Fibroblast of pulmonary artery (primary cell): Measurements from ENCODE around the gene HOXC10.

ENCODE experiments used
- DNase-seq: peaks from one replicate; pipeline ENCODE4 v3.0.0-alpha.2; 2010; ENCODE audit warnings: low read depth
- H3K4me3 ChIP-seq: replicated peaks from 2 replicates; pipeline ENCODE4 v1.5.1; 2011; ENCODE audit warnings: low read depth, mild to moderate bottlenecking, control low read depth, low read length, moderate library complexity
- TF ChIP-seq, protein P1 (sequence below): IDR thresholded peaks from 2 replicates; pipeline ENCODE4 v1.5.1; 2011; ENCODE audit warnings: mild to moderate bottlenecking, control low read depth, low read length, inconsistent platforms; ENCODE audit errors: missing control alignments

The HOXC10 gene

DNA sequence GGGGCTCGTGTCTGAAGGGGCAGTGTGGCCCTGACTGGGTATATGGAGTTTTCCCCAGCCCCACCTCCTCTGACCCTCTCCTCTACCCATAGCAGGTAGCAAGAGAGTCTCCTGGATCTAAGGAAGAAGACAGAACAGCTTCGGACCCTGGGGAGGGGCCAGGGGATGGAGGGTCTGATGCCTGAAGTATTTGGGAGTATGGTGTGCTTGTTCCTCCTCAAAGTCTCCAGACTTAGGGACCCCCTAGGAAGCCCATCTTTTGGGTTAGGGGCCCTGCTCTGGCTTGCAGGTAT is 23.3 kb downstream of the HOXC10 start:
- H3K4me3 ChIP-seq: no peak overlapping the region
- TF ChIP-seq, protein P1, sequence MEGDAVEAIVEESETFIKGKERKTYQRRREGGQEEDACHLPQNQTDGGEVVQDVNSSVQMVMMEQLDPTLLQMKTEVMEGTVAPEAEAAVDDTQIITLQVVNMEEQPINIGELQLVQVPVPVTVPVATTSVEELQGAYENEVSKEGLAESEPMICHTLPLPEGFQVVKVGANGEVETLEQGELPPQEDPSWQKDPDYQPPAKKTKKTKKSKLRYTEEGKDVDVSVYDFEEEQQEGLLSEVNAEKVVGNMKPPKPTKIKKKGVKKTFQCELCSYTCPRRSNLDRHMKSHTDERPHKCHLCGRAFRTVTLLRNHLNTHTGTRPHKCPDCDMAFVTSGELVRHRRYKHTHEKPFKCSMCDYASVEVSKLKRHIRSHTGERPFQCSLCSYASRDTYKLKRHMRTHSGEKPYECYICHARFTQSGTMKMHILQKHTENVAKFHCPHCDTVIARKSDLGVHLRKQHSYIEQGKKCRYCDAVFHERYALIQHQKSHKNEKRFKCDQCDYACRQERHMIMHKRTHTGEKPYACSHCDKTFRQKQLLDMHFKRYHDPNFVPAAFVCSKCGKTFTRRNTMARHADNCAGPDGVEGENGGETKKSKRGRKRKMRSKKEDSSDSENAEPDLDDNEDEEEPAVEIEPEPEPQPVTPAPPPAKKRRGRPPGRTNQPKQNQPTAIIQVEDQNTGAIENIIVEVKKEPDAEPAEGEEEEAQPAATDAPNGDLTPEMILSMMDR: no peak
- no peak for DNase-seq

DNA sequence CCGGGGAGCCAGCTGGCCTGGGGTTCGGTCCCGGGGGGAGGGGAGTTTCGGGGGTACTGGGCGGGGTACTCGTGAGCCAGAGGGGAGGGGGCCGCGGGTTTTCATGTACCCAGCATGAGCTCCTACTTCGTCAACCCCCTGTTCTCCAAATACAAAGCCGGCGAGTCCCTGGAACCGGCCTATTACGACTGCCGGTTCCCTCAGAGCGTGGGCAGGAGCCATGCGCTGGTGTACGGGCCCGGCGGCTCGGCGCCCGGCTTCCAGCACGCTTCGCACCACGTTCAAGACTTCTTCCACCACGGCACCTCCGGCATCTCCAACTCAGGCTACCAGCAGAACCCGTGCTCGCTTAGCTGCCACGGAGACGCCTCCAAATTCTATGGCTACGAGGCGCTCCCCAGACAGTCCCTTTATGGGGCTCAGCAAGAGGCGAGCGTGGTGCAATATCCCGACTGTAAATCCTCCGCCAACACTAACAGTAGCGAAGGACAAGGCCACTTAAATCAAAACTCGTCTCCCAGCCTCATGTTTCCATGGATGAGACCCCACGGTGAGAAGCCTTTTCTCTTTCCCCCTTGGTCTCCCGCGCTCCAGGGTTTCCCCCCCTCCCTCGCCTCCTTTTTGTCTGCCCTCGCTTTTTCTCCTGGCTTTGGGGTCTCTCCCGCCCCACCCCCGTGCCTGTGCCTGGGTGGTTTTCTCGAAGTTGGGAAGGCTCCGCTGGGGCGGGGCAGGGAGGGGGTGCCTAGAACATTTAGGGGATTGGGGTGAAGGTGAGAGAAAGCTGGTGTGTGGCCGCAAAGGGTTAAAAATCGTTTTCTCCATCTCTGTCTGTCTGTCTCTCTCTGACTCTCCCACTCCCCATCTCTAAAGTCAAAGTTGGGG is 24.5 kb downstream of the HOXC10 start:
- DNase-seq: no peak
- TF ChIP-seq, protein P1: no peak
- no peak overlapping the region for H3K4me3 ChIP-seq

DNA sequence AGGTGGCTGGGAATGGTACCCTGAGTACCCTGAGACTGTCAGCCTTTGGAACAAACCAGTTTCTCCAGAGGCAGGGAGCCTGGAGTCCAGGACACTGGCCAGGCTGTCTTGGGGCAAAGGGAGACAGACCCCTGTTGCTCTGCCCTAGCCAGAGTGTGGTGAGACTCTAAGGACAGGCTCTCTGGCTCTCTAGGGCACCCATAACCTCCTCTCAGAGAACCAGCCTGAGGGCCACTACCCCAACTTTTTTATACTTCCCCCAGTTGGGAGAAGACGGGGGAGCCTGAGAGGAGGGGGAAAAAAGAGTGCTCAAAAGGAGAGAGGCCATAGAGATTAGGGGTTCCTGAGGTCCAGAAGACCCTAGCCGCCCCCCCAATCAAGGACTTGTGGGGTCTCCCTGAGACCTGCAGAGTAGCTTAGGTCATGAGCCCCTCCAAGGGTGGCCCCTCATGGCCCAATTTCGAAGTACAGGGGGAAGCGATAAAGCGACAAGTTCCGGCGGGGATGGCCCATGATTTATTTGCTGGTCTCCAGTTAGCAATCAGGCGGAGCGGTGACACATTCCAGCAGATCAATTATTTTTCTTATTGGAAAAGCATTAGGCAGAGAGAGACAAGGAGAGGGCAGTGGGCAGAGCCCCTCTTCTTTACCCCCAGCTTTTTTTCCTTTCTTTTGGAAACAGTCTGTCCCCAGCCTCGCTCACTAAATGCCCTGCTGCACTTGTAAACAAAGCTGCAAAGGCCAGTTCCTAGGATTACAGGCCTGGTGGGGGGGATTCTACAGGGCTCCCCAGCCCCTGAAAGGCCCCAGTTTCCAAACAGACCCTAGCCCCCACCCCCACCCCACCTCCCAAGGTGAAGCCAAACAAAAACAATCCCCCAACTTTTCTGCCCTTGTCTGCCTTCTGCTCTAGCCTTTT is 25.4 kb downstream of the HOXC10 start:
- TF ChIP-seq, protein P1: no peak
- no peak overlapping the region for H3K4me3 ChIP-seq
- DNase-seq: no peak

DNA sequence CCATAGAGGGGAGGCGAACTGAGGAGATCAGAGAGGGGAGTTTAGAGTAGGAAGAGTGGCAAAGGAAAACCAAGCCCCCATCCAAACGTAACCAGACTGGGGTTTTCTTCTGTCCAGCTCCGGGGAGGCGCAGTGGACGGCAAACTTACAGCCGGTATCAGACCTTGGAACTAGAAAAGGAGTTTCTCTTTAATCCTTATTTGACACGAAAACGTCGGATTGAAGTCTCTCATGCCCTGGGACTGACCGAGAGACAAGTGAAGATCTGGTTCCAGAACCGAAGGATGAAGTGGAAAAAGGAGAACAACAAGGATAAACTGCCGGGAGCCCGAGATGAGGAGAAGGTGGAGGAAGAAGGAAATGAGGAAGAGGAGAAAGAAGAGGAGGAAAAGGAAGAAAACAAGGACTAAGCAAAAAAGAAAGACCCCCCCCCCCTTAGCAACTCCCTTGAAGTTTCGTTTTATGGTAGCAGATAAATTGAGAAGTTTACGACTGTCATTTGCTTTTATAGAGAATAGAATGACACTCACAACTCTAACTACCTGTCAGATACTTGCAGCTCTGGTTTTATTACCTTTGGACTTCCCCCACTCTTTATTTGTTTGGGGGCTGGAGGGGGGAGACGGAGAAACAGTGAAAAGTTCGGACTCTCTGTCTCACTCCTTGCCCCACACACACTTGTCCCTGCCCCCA is 26.2 kb downstream of the HOXC10 start:
- H3K4me3 ChIP-seq: no peak overlapping the region
- no peak for DNase-seq

DNA sequence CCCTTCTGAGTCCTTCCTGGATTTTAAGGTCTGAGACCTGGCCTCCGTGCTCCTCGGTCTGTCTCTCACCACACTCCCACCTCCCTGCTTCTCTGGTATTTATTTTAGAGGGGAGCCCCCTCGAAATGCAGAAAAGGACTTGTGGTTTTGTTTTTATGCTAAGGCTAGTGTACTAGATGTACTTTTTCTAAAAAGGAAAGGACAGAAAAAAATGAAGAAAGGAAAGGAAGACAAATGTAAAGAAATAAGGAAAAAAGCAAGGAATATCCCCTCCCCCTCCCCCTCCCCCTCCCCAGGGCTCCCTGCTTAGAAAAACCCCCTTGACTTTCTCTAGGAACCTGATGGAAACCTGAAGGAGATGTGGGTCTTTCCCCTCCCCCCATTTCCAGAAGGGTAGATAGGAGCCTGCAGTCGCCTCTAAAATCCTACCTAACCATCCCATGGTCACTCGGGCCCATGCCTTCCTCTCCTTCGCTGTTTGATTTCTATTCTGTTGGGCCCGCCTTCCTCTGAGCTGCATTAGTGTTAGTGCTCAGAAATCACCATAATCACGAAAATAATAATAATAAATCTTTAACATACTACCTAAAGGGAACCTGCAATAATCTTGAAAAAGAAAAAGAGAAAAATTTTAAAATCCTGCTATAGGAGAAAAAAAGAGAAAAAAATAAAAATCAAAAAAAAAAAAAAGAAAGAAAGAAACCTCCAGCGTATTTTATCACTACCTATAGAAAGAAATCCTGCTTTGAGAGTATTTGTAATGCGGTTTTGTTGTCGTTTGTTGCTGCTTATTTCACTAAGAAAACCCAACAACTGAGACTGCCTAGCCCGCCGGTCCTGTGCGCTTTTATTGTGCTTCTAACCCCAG is 27.0 kb downstream of the HOXC10 start:
- no peak for DNase-seq
- H3K4me3 ChIP-seq: no peak overlapping the region
- TF ChIP-seq, protein P1: no peak

More for the DNA sequence above, 26.2 kb downstream of the HOXC10 start:
- TF ChIP-seq, protein P1: no peak

DNA sequence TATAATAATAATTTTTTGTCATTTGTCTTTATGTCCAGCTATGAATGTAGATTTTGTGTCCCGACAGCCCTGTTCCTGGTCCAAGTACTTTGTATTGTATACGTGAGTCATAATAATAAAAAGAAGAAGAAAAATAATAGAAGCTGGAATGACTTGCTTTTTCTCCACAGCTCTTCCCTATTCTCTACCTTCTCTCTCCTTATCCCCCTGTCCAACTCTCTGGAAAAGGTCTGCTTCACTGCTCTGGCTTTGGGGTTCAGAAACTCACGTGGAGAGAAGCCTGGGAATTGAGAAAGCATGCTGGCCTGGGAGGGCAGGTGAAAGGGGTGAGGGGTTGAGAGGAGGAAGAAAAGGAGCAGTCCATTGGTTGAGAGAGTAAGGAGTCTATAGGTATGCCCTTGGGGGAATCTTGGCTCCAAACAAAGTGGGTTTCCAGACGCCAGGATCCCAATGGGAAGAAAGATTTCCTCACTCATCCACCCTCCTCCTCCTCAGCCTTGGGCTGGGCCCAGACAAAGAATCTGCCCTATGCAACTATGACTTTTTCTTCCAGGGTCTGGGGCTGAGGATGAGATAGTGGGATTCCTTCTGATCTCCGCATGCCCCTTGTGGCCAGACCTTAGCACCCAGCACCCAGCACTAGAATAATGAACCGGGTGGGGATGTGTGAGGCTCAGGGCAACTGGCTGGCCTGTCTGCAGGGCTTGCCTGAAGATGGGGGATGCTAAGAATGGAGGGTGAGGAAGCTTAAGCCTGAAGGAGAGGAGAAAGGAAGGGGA is 27.9 kb downstream of the HOXC10 start:
- no peak for DNase-seq
- TF ChIP-seq, protein P1: no peak
- no peak overlapping the region for H3K4me3 ChIP-seq
